ENCODE measurements around the gene CYLD. TPM values are rescaled to one million over a fixed set of nuclear protein-coding genes. Genes with fewer than 3 reads are reported as not detected.

Gene CYLD
- total and polyA plus RNA-seq, 2 experiments from 2014 or later = 6.9 to 30.9 TPM

GRCh38 chr16:50812046-50812445 lies 70.2 kb downstream of the CYLD start:
- no peak overlapping the region for H3K4me2 ChIP-seq
- H3K4me1 ChIP-seq (ENCODE audit: insufficient read depth) = peaks cover 7% of the 10 kb centered on the region; the same call in 1 of the 2 replicates
- peaks cover 5% of the 10 kb centered on the region for H3K27me3 Mint-ChIP-seq (ENCODE audit: insufficient read depth, low read depth, poor library complexity)
- H3K79me2 ChIP-seq (replicated peaks; ENCODE audit: insufficient read depth) = no peaks in the 10 kb centered on the region
- no peak overlapping the region for H3K4me3 Mint-ChIP-seq
- no peaks in the 10 kb centered on the region for H3F3A ChIP-seq (replicated peaks; ENCODE audit: low read depth)
- no peak for ATAC-seq
- no peak for TF ChIP-seq ETS1 (IDR thresholded peaks at IDR 0.05)
- TF ChIP-seq ZNF331 (CRISPR knock-in tag; IDR thresholded peaks at IDR 0.05; ENCODE audit: low read depth) = no peak
- TF ChIP-seq JUNB (IDR thresholded peaks at IDR 0.05; ENCODE audit: unreplicated experiment) = no peak
- TF ChIP-seq CTCF (conservative IDR thresholded peaks at IDR 0.05; ENCODE audit: low read depth in 2 of 2) = no peak
- TF ChIP-seq EZH2phosphoT487 (IDR thresholded peaks at IDR 0.05; ENCODE audit: unreplicated experiment) = no peak
- TF ChIP-seq POLR2AphosphoS5 (IDR thresholded peaks at IDR 0.05; ENCODE audit: low read depth) = no peak
- TF ChIP-seq ZNF462 (CRISPR knock-in tag; IDR thresholded peaks at IDR 0.05) = no peak
- no peak for TF ChIP-seq CREB1 (CRISPR knock-in tag; IDR thresholded peaks at IDR 0.05; ENCODE audit: low read depth)
- no peak for TF ChIP-seq STAT1 (IDR thresholded peaks at IDR 0.05; ENCODE audit: unreplicated experiment)
- TF ChIP-seq NANOG (IDR thresholded peaks at IDR 0.05; ENCODE audit: borderline replicate concordance) = no peak
- no peak overlapping the region for H2AFZ ChIP-seq
- H3K27ac Mint-ChIP-seq = no peak overlapping the region
- no peaks in the 10 kb centered on the region for H3K27me3 ChIP-seq (ENCODE audit: insufficient read depth)
- no peaks in the 10 kb centered on the region for H3K36me3 Mint-ChIP-seq (ENCODE audit: low read depth)
- H3K4me3 ChIP-seq = no peak overlapping the region
- H3K9me2 ChIP-seq (ENCODE audit: insufficient read depth) = 0 out of 2 replicates have a peak, but pooled peaks cover 2% of the 10 kb centered on the region
- peaks cover 11% of the 10 kb centered on the region for H3K4me1 Mint-ChIP-seq
- no peaks in the 10 kb centered on the region for H4K20me1 ChIP-seq (replicated peaks; ENCODE audit: insufficient read depth)
- H3K36me3 ChIP-seq (ENCODE audit: insufficient read depth) = no peaks in the 10 kb centered on the region
- no peaks in the 10 kb centered on the region for H3K9me3 Mint-ChIP-seq
- DNase-seq (ENCODE audit: low spot score) = no peak
- no peak overlapping the region for H3K27ac ChIP-seq (ENCODE audit: low read depth)

All from GM23338 (cell line).